LNCaP clone FGC (cell line): Measurements from ENCODE around the gene RAB11A.

Source experiments
- DNase-seq: peaks from one replicate; pipeline ENCODE4 v3.0.0-alpha.2; 2011; ENCODE audit warnings: low read depth
- H3K4me3 ChIP-seq: 2 replicates; pipeline ENCODE4 v1.5.1; 2011; ENCODE audit warnings: mild to moderate bottlenecking, low read depth, low read length, control low read depth
- TF ChIP-seq, protein P1 (sequence below): IDR thresholded peaks from 2 replicates; pipeline ENCODE4 v1.5.1; 2012; ENCODE audit warnings: mild to moderate bottlenecking; ENCODE audit not compliant: control insufficient read depth, insufficient read depth; ENCODE audit errors: extremely low read depth

Gene RAB11A

DNA sequence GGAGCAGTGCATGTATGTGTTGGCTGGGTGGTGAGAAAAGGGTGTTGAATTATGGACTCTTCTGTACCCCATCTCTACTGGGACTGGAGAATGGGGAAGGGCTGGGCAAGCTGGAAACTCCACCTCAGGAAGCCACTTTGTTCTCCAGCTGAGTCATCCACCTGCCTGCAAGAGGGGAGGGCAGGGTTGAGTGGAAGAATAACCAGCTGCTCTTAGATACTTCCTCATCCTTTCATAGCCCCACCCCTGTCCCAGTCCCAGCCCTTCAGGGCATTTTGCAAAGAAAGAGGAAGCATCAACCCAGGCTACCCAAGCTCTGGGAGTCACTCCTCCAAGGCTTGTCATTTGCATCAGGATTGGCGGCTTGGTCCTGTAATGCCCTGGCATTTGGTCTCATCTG, 33.1 kb downstream of the RAB11A start:
- TF ChIP-seq, protein P1, sequence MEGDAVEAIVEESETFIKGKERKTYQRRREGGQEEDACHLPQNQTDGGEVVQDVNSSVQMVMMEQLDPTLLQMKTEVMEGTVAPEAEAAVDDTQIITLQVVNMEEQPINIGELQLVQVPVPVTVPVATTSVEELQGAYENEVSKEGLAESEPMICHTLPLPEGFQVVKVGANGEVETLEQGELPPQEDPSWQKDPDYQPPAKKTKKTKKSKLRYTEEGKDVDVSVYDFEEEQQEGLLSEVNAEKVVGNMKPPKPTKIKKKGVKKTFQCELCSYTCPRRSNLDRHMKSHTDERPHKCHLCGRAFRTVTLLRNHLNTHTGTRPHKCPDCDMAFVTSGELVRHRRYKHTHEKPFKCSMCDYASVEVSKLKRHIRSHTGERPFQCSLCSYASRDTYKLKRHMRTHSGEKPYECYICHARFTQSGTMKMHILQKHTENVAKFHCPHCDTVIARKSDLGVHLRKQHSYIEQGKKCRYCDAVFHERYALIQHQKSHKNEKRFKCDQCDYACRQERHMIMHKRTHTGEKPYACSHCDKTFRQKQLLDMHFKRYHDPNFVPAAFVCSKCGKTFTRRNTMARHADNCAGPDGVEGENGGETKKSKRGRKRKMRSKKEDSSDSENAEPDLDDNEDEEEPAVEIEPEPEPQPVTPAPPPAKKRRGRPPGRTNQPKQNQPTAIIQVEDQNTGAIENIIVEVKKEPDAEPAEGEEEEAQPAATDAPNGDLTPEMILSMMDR, result no peak
- H3K4me3 ChIP-seq, result no peak overlapping the region
- DNase-seq, result peak; percentile 21

DNA sequence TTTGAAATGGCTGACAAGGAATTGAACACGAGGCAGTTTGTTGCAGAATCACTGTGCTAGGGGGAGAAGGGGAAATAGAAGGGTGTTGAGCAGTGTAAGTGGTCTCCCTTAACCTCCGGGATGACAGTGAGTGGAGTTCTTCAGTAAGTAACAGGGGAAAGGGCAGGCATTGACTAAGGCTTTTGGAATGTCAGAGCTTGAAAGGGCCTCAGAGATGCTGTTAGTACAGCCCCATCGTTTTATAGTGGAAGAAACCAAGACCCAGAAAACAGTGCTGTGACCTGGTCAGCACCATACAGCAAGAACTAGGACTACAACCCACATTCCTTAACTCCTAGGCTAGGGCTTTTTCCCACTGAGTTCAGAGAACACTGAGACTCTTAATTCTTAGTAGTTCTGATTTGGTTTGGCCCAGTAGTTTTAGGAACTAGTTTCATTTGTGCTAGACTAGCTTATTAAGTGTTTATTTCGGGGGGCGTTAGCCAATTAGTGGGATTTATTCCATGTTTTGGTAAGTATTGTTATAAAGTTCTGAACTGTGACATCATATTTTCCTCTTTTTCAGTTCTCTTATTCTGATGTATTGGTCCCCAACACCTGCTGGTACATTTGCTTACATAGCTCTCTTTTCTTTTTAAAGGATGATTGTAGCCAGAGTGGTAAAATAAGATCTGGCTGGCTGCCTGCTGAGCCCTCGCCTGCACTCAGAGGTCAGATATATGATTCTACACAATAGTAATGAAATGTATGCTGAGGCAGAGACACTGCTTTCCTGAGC, 34.2 kb downstream of the RAB11A start:
- H3K4me3 ChIP-seq, result no peak overlapping the region
- no peak for DNase-seq
- TF ChIP-seq, protein P1, result no peak

DNA sequence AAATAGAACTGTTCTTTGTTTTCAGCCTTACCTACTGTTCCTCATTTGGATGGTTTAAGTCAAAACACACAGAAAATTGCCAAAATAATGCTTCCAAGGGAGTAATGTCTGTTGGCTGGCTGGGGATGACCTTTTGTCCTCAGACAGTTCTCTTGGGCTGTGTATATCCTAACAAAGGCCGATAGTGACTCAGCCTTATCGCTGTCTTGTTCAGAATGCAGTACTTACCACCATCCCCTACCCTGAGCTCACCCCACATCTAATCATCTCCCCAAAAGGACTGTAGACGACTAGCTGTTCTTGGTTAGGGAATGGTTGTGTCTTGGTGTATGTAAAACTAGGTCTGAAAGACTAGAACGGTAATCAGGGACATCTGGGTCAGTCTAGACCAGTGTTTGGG, 35.0 kb downstream of the RAB11A start:
- H3K4me3 ChIP-seq, result no peak overlapping the region
- TF ChIP-seq, protein P1, result no peak
- DNase-seq, result no peak

DNA sequence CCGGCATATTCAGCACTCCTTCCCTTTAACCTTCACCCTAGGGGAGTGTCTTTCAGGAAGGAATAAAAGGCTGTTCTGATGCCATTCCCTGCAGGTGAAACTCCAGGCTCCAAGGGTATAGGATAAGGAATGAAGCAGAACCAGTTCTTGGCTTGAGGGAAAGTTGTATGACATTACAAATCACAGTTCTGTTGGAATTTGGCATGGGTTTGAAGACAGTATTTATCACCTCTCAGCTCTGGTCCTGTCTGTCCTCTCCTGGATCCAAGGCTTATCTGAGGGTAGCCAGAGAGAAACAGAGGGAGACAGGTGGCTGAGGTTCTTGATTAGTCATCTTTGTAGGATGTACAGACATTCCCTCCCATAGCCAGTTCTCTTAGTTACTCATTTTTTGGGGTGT, 37.1 kb downstream of the RAB11A start:
- H3K4me3 ChIP-seq, result no peak overlapping the region
- peak; percentile 43 for DNase-seq
- TF ChIP-seq, protein P1, result no peak

DNA sequence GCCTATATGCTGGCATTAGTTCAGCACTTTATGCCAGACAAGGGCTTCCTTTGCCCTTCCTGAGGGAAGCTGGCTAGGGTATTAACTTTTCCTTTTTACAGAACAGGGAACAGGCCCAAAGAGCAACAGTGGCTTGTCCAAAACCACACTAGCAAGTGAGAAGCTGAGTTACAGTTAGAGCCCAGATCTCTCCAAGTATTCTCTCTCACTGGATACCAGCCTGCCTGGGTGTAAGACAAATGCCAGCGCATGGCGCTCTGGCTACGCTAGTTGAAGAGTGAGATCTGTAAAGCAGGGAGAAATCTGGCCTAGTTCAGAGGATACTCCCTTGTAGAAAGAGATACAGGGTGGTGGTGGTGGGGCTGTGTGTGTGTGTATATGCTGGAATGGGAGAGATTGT, 38.4 kb downstream of the RAB11A start:
- DNase-seq, result no peak
- TF ChIP-seq, protein P1, result no peak
- H3K4me3 ChIP-seq, result no peak overlapping the region

DNA sequence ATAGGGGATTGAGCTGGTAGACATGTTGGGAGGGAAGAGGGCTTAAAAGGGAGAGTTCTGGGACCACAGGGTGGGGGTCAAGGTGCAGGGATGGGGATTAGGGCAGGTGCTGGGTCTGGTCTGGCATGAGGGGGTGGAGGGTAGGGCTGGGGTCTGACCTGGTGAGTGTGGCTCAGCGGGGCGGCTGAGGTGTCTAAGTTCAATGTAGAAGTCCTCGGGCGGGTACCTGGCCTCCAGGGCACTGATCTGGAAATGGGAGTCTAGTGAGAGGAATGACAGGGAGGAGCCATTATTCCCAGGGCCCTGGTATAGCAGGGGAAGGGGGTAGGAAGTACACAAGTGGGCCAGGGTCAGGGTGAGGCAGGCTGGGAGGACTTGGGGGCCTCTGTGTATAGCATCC, 39.6 kb downstream of the RAB11A start:
- no peak for DNase-seq
- TF ChIP-seq, protein P1, result no peak
- H3K4me3 ChIP-seq, result no peak overlapping the region

DNA sequence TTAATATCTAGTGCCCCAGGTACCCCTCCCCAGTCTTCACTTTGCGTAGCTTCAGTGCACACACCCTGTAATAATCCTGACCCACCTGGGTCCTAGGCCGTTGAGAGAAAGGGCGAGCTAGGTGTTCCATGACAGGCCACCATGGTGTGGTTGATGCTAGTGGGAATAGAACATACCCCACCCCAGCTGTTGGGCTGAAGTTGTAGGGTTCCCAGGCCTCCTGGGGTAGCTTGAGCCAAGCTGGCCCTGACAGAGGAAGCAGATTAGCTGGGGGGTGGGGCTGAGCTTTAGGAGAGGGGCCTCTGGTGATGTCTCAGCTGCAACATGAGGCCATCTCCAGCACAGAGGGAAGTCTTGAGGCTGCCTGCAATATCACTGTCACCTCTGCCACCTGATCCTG, 40.5 kb downstream of the RAB11A start:
- DNase-seq, result no peak
- TF ChIP-seq, protein P1, result no peak
- H3K4me3 ChIP-seq, result no peak overlapping the region
